HTERT RPE-1 (cell line): ENCODE measurements around the gene KDM4B.
"Not testable (repeated sequence)": the region's sequence is repeated elsewhere in the genome, so short reads cannot be mapped to it uniquely, and the experiment has no call there.

ENCODE experiments used
- in situ Hi-C: fragments of 300-500 bp; cut with MboI; formaldehyde crosslinking; loops from 4 replicates; pipeline ENCODE4 v1.14.3; 2020; ENCODE audit warnings: low sequenced_read_pairs

The KDM4B gene

DNA sequence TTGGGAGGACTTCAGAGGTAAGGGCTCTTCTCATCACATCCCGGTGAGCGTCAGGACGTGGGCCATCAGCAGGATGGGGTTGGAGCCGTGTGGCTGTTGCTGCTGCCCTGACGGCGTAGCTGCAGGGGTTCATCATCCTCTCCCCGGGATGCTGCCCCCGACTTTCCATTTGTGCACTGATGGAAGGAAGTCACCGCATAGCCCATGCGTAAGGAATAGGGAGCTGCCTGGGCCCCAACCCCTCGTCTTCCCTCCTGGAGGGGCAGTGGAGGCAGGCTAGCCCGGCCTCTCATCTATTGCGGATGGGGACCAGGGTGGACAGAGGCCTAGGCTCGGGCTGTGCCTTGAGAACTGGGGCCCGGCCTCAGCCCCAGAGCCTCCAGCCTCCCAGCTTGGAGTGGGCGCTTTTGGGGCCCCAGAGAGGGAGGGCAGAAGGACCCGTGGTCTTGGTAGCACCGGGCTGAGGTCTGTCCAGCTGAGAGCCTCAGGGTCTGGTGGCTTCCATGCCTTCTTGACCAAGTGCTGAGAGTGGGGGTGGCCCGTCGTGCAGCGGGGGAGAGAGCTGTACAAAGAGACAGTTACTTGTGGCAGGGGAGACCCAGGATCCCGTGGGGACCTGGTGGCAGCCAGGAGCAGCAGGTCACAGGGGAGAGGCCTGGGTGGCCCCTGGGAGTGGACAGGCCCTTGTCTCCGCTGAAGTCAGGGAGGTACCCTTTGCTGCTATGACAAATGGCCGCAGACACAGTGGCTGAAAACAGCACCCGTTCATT, 44.0 kb downstream of the KDM4B start:
- in situ Hi-C loops = no loop called here

DNA sequence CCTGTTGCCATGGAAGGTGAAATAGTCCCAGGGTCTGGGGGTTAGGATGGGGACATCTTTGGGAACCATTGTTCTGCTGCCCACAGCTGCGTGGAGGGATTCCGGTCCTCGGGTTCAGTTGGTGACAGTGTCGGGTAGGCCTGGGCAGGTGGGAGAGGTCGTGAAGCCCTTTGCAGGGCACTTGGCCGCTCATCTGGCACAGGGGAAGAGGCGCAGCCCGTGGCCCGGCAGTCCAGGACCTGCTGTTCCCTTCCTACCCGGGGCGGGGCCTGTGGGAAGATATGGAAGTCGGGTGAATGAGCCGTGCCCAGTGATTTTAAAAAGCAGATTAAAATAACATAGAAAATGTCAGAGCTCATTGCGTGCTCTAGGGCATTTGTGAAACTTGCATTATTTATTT, 44.8 kb downstream of the KDM4B start:
- in situ Hi-C loops = no loop called here

DNA sequence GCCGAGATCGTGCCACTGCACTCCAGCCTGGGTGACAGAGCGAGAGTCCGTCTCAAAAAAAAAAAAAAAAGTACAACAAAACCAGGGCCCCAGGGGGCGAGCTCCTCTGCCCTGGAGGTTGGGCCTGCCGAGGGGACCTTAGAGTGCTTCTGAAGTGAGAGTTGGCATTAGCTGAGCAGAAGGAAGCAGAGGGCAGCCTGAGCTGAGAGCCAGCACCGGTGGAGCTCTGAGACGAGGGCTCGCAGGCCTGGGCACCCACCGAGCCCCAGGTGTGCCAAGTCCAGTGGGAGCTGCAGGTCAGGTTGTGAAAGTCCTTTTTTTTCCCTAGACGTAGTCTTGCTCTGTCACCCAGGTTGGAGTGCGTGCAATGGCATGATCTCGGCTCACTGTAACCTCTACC, 46.0 kb downstream of the KDM4B start:
- in situ Hi-C loops = no loop called here

DNA sequence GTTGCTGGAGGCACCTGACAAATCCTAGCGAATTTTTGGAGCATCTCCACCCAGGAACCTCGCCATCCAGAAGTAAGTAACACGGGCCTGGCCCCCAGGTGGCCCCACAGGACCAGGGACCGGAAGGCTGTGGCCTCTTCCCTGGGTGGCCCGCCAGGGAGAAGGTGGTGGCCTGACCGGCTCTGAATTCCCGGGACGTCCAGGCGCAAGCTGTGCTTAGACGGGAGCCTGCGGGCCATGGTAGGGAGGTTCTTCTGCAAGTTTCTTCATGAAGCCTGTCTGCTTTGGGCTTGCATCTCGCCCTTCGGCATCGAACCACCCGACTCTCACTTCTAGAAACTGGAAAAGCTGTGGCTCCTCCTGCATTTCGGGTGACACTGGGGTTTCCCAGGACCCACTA, 47.4 kb downstream of the KDM4B start:
- in situ Hi-C loops = no loop called here

DNA sequence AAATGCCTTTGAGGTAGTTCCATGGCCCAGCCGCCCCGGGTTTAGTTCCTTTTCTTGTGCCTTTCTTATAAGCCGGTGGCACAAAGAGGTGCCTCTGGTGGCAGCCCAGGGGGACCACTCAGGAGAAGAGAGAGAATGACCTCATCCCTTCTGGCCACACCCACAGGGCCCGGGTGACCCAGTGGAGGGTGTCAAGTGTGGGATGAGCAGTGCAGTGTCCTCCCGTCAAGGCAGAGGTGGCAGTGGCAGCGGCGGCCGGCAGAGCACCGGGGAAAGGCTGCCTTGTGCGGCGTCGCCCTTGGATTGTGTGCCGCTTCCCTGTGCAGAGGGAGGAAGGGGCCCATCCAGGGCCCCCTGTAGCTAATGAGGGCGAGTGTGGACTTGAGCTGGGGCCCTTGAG, 47.9 kb downstream of the KDM4B start:
- in situ Hi-C loops = no loop called here

DNA sequence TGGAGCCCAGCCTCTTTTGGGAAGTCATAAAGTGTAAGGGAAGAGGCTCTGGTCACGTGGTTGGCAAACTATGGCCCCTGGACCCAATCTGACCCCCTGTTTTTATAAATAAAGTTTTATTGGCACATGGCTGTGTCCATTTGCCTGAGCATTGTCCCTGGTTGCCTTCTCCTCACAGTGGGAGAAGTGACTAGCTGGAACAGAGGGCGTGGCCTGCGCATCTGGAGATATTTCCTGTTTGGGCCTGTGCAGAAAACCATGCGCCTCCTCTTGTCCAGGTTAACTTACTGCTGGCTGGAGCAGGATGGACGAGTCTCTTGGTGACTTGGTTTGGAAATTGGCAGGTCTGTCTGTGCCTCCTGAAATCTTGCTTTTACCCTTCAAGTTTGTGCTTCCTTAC, 48.3 kb downstream of the KDM4B start:
- in situ Hi-C loops = no loop called here

DNA sequence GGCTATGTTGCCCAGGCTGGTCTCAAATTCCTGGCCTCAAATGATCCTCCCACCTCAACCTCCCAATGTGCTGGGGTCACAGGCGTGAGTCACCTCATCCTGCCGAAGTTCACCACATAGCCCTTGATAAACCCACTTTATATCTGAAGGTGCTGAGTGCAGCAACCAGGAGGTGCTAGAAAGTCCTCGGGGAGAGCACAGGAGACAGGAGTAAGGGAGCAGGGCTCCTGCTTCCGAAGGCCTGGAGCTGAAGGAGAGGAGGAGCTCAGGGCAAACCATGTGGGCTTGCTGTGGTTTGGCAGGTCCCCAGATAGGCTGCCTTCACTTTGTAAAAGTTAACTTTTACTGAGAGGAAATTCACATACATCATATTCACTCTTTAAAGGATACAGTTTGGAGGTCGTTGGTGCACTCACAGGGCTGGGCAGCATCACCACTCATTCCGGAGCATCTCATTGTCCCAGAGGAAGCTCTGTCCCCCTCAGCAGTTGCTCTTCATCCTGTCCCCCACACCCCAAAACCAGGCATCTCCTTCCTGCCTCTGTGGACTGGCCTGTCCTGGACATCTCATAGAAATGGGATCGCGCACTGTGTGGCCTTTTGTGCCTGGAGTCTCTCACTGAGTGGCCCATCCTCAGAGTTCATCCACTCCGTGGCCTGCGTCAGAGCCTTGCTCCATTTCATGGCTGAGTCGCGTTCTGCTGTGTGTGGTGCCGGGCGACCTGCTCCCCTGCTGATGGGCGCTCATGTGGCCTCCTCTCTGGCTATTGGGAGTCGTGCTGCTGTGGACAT, 49.5 kb downstream of the KDM4B start:
- in situ Hi-C loops = no loop called here

DNA sequence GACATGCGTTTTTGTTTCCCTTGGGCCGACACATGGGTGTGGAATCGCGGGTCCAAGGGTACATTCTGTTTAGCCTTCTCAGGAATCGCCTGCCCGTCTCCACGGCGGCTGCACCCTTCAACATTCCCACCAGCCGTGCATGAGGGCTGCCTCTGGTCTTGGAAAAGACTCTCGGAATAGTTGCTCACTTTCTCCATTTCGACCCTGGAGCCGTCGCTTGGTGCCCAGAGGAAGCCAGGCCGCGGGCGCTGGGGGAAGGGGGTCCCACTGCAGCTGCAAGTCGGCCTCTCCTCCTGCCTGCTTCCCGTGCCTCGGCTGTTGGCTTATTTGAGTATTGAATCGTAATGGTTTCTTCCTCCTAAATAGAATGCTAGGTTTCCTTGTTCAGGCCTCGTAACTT, 51.5 kb downstream of the KDM4B start:
- in situ Hi-C loops = no loop called here

DNA sequence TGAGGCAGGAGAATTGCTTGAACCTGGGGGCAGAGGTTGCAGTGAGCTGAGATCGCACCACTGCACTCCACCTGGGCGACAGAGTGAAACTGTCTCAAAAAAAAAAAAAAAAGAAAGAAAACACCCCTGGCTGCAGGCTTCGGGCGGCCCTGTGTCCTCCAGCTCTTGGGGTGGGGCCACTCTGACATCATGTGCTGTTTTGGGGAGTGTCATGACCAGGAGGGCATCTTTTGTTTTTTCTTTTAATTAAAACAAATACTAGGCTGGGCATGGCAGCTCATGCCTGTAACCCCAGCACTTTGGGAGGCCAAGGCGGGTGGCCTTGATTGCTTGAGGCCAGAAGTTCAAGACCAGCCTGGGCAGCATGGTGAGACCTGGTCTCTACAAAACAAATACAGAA, 52.1 kb downstream of the KDM4B start:
- in situ Hi-C loops = no loop called here

DNA sequence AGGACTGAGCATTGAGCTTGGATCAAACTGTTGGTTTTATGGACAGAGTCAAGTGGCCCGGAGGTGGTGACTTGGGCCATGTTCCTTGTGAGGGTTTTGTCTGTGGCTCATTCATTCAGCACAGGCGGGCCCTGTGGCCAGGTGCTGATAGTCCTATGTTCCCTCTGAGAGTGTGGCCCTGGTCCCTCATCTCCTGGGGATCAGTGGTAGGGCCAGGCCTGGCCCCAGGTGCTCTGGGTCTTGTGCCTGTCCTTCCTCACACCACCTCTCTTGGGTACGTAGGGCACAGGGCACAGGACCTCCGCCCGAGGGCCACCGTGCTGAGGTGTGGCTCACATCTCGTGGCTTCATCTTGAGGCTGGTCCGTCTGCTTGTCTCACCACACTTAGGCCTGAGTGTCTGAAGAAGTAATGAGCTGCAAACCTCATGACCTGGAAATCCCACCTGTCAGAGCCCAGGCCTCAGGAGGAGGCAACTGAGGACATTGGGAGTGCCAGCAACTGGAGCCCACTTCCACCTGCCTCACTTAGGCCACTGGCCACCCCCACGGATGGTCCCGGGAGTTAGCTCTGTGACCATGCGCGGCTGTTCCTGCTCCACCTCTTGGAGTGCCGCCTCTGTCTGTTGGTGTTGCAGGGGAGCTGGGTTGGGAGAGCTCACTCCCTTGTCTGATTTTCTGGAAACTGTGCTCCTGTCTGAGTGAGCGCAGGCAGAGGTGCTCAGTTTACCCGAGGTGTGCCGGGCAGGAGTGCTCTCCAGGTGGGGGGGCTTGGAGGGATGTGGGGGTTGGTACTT, 53.4 kb downstream of the KDM4B start:
- in situ Hi-C loops = no loop called here

DNA sequence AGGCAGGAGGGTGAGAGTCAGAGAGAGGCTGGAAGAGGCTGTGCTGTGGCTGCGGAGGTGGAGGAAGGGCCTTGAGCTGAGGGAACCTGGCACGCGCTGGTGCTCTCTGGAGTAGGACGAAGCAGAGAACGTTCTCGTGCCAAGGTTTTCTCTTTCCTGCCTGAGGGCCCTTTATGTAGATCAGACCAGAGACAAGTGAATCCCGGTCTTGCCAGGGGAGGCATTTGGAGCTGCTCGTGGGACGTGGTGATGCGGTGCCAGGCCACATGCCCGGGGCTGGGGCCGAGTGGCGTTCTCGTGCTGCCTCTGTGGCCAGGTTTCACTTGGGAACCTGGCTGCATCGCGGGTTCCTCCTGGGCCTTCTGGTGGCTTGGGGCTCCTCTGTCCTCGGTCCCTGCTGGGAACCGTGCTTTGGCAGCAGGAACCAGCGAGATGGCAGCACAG, 54.2 kb downstream of the KDM4B start:
- in situ Hi-C loops = no loop called here

DNA sequence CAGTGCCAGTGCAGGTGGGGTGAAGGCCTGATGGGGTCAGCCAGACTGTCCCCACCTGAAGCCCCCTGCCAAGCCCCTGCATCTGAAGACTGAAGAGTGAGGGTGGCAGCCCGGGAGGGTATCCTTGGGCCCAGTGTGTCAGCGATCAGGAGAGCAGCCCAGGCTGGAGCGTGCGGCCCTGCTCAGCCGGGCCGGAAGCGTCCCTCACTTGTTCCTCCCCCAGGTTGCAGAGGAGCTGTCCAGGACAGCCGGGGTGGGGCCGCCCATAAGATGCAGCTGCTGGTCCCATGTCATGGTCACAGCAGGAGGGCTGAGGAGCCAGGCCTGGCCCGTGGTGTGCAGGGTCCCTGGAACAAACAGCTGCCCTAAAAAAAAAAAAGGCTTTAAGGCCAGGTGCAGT, 55.4 kb downstream of the KDM4B start:
- in situ Hi-C loops = no loop called here

DNA sequence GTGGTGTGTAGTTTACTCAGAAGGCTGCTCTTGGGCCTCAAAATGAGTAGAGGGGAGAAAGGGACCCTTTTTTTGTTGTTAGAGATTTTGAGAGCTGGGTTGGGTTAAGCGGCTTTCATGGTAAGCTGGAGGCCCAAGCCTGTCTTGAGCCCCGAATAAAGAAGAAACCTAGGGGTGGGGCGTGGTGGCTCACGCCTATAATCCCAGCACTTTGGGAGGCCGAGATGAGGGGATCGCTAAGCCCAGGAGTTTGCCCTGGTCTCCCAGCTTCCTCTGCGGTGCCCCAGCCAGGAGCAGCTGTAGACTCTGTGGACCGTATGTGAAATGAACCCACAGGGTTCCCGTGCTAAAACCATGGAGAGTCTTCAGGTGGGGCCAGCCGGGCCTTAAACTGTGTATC, 56.1 kb downstream of the KDM4B start:
- in situ Hi-C loops = no loop called here

DNA sequence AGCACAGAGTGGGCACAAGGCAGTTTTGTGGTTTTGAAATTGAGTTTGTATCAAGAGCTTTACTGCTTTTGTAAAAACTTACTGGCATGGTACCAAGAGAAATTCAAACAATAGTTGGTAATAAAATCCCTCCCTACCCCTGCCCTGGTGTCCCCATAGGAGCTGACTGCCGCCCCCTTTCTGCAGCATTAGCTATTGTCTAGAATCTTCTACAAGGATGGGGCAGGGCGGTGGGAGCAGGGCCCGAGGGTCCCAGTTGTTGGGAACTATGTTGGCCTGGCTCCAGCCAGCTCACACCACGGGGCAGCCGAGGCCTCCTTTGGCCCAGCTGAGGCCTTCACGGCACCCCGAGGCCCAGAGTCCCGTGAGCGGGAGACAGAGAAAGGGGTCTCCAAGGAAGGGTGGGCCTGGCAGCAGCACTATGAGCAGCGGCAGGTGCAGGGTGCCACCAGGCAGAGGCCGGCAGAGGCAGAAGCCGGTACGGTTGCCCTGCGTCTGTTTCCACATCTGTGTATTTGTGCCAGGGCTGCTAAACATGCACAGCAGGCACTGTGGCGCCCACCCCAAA, 57.9 kb downstream of the KDM4B start:
- in situ Hi-C loops = no loop called here

DNA sequence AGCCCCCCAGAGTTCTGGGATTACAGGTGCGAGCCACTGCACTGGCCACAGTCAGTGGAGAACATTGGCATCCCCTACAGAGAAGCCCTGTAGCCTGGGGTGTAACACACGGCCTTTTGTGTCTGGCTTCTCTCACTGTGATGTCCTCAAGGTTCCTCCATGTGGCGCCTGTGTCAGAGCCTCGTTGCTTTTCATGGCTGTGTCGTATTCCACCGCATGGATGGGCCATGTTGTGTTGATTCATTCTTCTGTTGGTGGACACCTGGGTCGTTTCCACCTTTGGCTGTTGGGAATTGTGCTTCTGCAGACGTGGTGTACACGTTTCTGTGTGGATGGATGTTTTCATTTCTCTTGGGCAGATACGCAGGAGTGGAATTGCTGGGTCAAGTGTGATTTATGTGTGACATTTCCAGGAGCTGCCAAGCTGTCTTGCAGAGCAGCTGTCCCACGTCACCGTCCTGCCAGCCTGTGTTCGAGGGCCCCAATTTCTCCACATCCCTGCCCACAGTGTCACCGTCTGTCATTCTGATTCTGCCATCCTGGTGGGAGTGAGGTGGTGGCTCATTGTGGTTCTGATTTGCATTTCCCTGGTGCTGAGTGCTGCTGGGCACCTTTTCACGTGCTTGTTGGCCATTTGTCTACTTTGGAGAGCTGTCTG, 59.4 kb downstream of the KDM4B start:
- in situ Hi-C loops = no loop called here

DNA sequence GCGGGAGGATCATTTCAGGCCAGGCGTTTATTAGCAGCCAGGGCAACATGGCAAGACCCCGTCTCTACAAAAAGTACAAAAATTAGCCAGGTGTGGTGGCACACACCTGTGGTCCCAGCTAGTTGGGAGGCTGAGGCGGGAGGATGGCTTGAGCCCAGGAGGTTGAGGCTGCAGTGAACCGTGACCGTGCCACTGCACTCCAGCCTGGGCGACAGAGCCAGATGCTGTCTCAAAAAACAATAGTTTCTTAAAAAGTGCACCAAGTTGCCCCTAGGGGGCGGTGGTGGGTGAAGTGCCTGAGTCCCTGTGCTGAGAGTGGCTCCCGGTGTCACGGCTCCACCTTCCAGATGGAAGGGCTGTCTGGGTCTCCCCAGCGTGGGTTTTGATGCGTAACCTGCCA, 60.7 kb downstream of the KDM4B start:
- in situ Hi-C loops = not testable (repeated sequence)

DNA sequence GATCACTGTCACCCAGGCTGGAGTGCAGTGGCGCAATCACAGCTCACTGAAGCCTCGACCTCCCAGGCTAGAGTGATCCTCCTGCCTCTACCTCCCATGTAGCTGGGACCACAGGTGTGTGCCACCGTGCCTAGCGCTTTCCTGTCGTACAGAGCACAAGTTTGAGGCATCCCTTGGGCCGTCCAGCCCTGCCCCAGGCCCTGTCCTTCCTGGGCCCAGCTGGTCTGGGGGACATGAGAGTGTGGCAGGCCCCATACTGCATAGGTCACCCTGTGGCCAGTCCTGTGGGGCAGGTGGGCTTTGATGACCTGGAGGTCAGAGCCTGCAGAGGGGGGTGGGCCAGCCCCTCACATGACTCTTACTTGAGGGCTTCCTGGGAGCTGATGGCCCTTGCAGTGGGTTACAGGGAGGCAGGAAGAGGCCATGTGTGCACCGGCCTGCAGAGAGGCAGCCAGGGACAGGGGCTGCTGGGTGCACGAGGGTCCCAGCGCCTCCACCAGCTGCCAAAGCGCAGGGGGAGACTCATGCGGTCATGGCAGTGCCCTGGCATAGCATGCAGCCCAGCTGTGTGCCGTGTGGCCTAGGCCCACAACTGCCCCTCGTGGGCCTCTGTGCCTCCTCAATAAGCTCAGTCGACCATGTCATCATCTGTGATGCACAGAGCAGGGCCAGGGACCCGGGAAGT, 61.4 kb downstream of the KDM4B start:
- in situ Hi-C loops = no loop called here

DNA sequence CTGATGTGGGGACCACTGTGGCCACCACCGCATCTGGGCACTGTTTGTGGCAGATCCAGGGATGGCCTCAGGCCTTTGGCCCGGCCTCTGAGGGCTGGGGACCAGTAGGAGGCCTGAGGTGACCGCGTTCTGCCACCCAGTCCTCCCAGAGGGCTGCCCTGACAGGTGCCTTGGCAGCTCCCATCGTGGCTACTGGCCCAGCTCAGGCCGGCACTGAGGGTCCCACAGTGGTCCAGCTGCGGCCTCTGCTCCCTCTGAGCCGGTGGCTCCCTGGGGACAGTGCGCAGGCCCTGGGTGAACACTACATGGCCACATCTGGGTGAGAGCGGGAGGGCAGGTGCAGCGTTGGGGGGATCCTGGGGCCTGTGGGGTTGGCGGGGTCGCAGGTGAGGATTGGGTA, 61.9 kb downstream of the KDM4B start:
- in situ Hi-C loops = no loop called here

DNA sequence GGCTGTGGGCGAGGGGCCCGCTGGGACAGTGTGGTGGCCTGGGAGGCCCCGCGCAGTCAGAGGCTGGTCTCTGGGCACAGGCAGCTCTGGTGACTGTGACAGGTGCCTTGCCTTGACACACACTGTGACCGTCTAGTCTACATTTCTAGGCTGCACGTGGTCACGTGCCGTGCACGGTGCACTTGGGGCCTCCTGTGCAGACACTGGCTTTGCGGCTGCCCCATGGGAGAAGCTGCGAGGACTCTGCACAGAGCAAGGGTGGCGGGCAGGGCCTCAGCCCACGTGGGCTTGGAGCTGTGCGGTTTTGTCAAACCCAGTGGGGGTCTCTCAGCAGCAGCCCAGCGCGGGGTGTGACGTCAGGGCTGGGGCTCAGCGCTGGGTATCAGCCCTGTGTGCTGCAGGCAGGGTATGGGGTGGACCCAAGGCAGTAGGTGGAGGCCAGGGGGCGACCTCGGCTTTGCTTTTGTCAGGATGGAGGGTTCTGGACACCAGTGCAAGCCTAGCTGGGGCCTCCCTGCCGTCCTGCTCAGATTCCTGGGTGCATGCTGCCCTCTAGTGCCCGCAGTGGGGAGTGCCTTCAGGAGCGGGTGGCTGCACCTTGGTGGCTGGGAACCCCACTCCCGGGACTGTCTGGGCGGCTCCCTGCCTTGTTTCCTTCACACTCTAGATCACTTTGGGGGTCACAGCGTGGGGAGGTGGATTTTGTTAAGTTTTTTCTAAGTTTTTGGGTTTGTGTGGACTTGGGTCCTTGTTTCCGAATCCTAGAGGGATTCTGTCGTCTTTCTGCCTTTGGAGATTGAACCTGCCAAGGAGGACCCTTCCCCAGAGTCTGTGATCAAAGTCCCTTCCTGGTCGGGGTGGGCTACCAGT, 62.6 kb downstream of the KDM4B start:
- in situ Hi-C loops = no loop called here
